Breast epithelium (tissue), 3 donors: Measurements from ENCODE around the gene PASD1.
"Not testable (repeated sequence)": the region's sequence is repeated elsewhere in the genome, so short reads cannot be mapped to it uniquely, and the experiment has no call there.

ENCODE experiments used
- CTCF ChIP-seq, 3 donors: fragments of 450-650 bp; IDR thresholded peaks; one replicate each; pipeline ENCODE4 v1.5.1; 2016 to 2017; ENCODE audit warnings: antibody characterized with exemption in 3 of 3, mild to moderate bottlenecking in 3 of 3, moderate library complexity in 3 of 3
- POLR2A ChIP-seq: fragments of 450-650 bp; IDR thresholded peaks from one replicate; pipeline ENCODE4 v1.6.1; 2016; ENCODE audit warnings: antibody characterized with exemption, mild to moderate bottlenecking, moderate library complexity
- POLR2AphosphoS5 ChIP-seq, 3 donors: sonication (generic); formaldehyde crosslinking; IDR thresholded peaks; one replicate each; pipeline ENCODE4 v1.6.1; 2017; ENCODE audit warnings: antibody characterized with exemption in 3 of 3

- TF ChIP-seq POLR2AphosphoS5 (IDR thresholded peaks at IDR 0.05); CTCF (IDR thresholded peaks at IDR 0.05); POLR2A: not testable (repeated sequence)
Observed at GRCh38 chrX:151593384-151593783, 29.9 kb downstream of the PASD1 start.
